CD14-positive monocyte (primary cell): ENCODE measurements around the gene CRYBG3. TPM values are rescaled to one million over a fixed set of nuclear protein-coding genes. Genes with fewer than 3 reads are reported as not detected.
A peak's percentile ranks its signal among the peaks of the same experiment; 100 is the strongest.

Experiments used
- DNase-seq, 3 donors: peaks; one replicate each; pipeline ENCODE4 v3.0.0-alpha.2; 2011 to 2022
- H2AFZ ChIP-seq: 2 replicates; pipeline ENCODE4 v1.6.0; 2012; ENCODE audit warnings: mild to moderate bottlenecking, low read depth, low read length, inconsistent platforms; ENCODE audit not compliant: insufficient read depth, poor library complexity, severe bottlenecking
- H3K27ac ChIP-seq, 2 donors: 1 replicate in 1 of 2; 2 replicates in 1 of 2; pipeline ENCODE4 v1.5.1; 2012 to 2013; ENCODE audit warnings: low read length in 2 of 2, control low read depth in 1 of 2, inconsistent platforms in 1 of 2, low read depth in 1 of 2, mild to moderate bottlenecking in 1 of 2
- H3K27me3 ChIP-seq, 2 donors: one replicate each; pipeline versions ENCODE4 v1.6.0 to v1.6.1; 2011 to 2013; ENCODE audit warnings: low read length in 2 of 2; ENCODE audit not compliant: control insufficient read depth in 2 of 2, insufficient read depth in 2 of 2
- H3K36me3 ChIP-seq, 2 donors: replicated peaks in 1 of 2; 1 replicate in 1 of 2; 2 replicates in 1 of 2; pipeline versions ENCODE4 v1.5.1 to v1.6.1; 2012 to 2013; ENCODE audit warnings: low read length in 2 of 2, control low read depth in 1 of 2, inconsistent platforms in 1 of 2, mild to moderate bottlenecking in 1 of 2; ENCODE audit not compliant: insufficient read depth in 2 of 2, control insufficient read depth in 1 of 2
- H3K4me1 ChIP-seq, 2 donors: 1 replicate in 1 of 2; 2 replicates in 1 of 2; pipeline versions ENCODE4 v1.5.1 to v1.6.1; 2012 to 2013; ENCODE audit warnings: low read length in 2 of 2, control low read depth in 1 of 2, inconsistent platforms in 1 of 2, mild to moderate bottlenecking in 1 of 2, moderate library complexity in 1 of 2; ENCODE audit not compliant: insufficient read depth in 2 of 2, control insufficient read depth in 1 of 2
- H3K4me2 ChIP-seq: replicated peaks from 2 replicates; pipeline ENCODE3; 2012; ENCODE audit warnings: low read length, moderate library complexity, mild to moderate bottlenecking; ENCODE audit not compliant: poor library complexity, severe bottlenecking; ENCODE audit errors: extremely low read depth
- H3K4me3 ChIP-seq, 3 experiments: fragments of 200-600 bp in 1 of 3; sonication (generic) in 1 of 3; replicated peaks in 1 of 3; 1 replicate in 2 of 3; 2 replicates in 1 of 3; pipeline ENCODE4 v1.5.1; 2011 to 2013; ENCODE audit warnings: low read length in 3 of 3, mild to moderate bottlenecking in 3 of 3, control low read depth in 2 of 3, low read depth in 2 of 3, inconsistent platforms in 1 of 3, moderate library complexity in 1 of 3
- H3K79me2 ChIP-seq: 2 replicates; pipeline ENCODE4 v1.6.0; 2012; ENCODE audit warnings: mild to moderate bottlenecking, control low read depth, inconsistent platforms, low read length, moderate library complexity; ENCODE audit not compliant: insufficient read depth
- H3K9ac ChIP-seq: 2 replicates; pipeline ENCODE4 v1.6.0; 2017; ENCODE audit warnings: low read length, mild to moderate bottlenecking; ENCODE audit not compliant: insufficient read depth, poor library complexity, severe bottlenecking
- H3K9me3 ChIP-seq, 2 donors: replicated peaks in 1 of 2; 1 replicate in 1 of 2; 2 replicates in 1 of 2; pipeline versions ENCODE4 v1.5.1 to v1.6.1; 2012 to 2013; ENCODE audit warnings: low read length in 2 of 2, control low read depth in 1 of 2; ENCODE audit not compliant: control insufficient read depth in 1 of 2, insufficient read depth in 1 of 2
- H4K20me1 ChIP-seq: 2 replicates; pipeline ENCODE4 v1.6.0; 2012; ENCODE audit warnings: mild to moderate bottlenecking, low read length, control low read depth, moderate library complexity; ENCODE audit not compliant: insufficient read depth
- H3K27ac Mint-ChIP-seq, 7 donors: one replicate each; pipeline ENCODE4 v1.8.0; 2020; ENCODE audit warnings: mild to moderate bottlenecking in 7 of 7, mixed read lengths in 7 of 7, moderate library complexity in 6 of 7, inconsistent platforms in 2 of 7
- H3K27me3 Mint-ChIP-seq, 3 donors: one replicate each; pipeline ENCODE4 v1.8.0; 2021 to 2022; ENCODE audit warnings: low read depth in 3 of 3, mild to moderate bottlenecking in 3 of 3, mixed read lengths in 3 of 3, moderate library complexity in 3 of 3, inconsistent platforms in 1 of 3
- H3K36me3 Mint-ChIP-seq, 2 donors: one replicate each; pipeline ENCODE4 v1.8.0; 2020; ENCODE audit warnings: mixed read lengths in 2 of 2, inconsistent platforms in 1 of 2, mild to moderate bottlenecking in 1 of 2
- H3K4me1 Mint-ChIP-seq: one replicate; pipeline ENCODE4 v1.8.0; 2020; ENCODE audit warnings: mild to moderate bottlenecking, mixed read lengths
- H3K4me3 Mint-ChIP-seq, 2 donors: one replicate each; pipeline ENCODE4 v1.8.0; 2020; ENCODE audit warnings: mild to moderate bottlenecking in 2 of 2, mixed read lengths in 2 of 2, moderate library complexity in 1 of 2
- H3K9me3 Mint-ChIP-seq, 7 donors: one replicate each; pipeline ENCODE4 v1.8.0; 2020 to 2022; ENCODE audit warnings: mixed read lengths in 7 of 7, mild to moderate bottlenecking in 6 of 7, moderate library complexity in 6 of 7, inconsistent platforms in 2 of 7
- CTCF ChIP-seq: fragments of 200-600 bp; IDR thresholded peaks from one replicate; pipeline ENCODE4 v1.8.0; 2022; ENCODE audit warnings: antibody characterized with exemption, mild to moderate bottlenecking
- WGBS: methylation state at CpG from one replicate; pipeline ENCODE4 v1.1.5; 2013; ENCODE audit warnings: missing lambda C conversion rate; ENCODE audit not compliant: insufficient coverage; 5-methylcytosine and 5-hydroxymethylcytosine counted together
- intact Hi-C, 2 donors: fragments of 100-400 bp; cut with micrococcal nuclease; formaldehyde crosslinking; loops; one replicate each; pipeline versions ENCODE4 v1.15.0 to v1.15.1; 2023
- polyA plus RNA-seq, 3 donors: library from polyadenylated mRNA; depleted of rRNA in 1 of 3; unstranded in 2 of 3; stranded (reverse) in 1 of 3; fragments of 300-500 nt in 2 of 3; fragments of >200 nt in 1 of 3; fragmentation: Illumina TruSeq in 2 of 3; gene quantifications; 1 replicate in 2 of 3; 2 replicates in 1 of 3; pipeline ENCODE4 v1.2.3, GENCODE V29; 2012 to 2021

CRYBG3 gene
- polyA plus RNA-seq, 3 donors = 2.3 to 6.8 (median 5.3) TPM

GRCh38 chr3:97930018-97930417 is 108.2 kb downstream of the CRYBG3 start:
- Mint-ChIP-seq H3K9me3 (peaks cover 0 to 3% (median 0%) of the 10 kb centered on the region in 7 donors), H3K27ac (peak overlapping the region in 2 of 7 donors; percentile 42 to 61), H3K27me3 (no peaks in the 10 kb centered on the region), H3K36me3 (peaks cover 63 to 77% of the 10 kb centered on the region in 2 donors), H3K4me1 (no peaks in the 10 kb centered on the region), H3K4me3 (no peak overlapping the region)
- intact Hi-C loops = no loop called here
- Histone ChIP-seq H3K27ac (no peak overlapping the region), H3K27me3 (no peaks in the 10 kb centered on the region), H3K9ac (no peak overlapping the region), H3K4me2 (no peak overlapping the region), H3K4me1 (no peaks in the 10 kb centered on the region), H3K36me3 (peaks cover 22 to 73% of the 10 kb centered on the region in 2 donors), H2AFZ (no peak overlapping the region), H3K9me3 (no peaks in the 10 kb centered on the region), H4K20me1 (no peaks in the 10 kb centered on the region), H3K79me2 (no peaks in the 10 kb centered on the region), H3K4me3 (no peak overlapping the region)
- DNase-seq = no peak
- no peak for TF ChIP-seq CTCF

GRCh38 chr3:97931218-97931617 is 109.4 kb downstream of the CRYBG3 start:
- Mint-ChIP-seq H3K27ac (no peak overlapping the region), H3K4me1 (no peaks in the 10 kb centered on the region), H3K4me3 (no peak overlapping the region), H3K36me3 (peaks cover 62 to 77% of the 10 kb centered on the region in 2 donors), H3K27me3 (no peaks in the 10 kb centered on the region), H3K9me3 (peaks cover 0 to 3% (median 0%) of the 10 kb centered on the region in 7 donors)
- H3K79me2 ChIP-seq = no peaks in the 10 kb centered on the region
- no peaks in the 10 kb centered on the region for H4K20me1 ChIP-seq
- no peak overlapping the region for H3K4me3 ChIP-seq
- DNase-seq = no peak
- no peaks in the 10 kb centered on the region for H3K27me3 ChIP-seq
- no peak overlapping the region for H3K27ac ChIP-seq
- no peaks in the 10 kb centered on the region for H3K4me1 ChIP-seq
- no peaks in the 10 kb centered on the region for H3K9me3 ChIP-seq
- TF ChIP-seq CTCF = no peak
- intact Hi-C loops = no loop called here
- no peak overlapping the region for H2AFZ ChIP-seq
- H3K9ac ChIP-seq = no peak overlapping the region
- no peak overlapping the region for H3K4me2 ChIP-seq
- 100% methylated on average over 1 of the region's 2 CpGs for WGBS
- H3K36me3 ChIP-seq = peaks cover 27 to 80% of the 10 kb centered on the region in 2 donors
